ENCODE data around the gene TTC34. TPM values are rescaled to one million over a fixed set of nuclear protein-coding genes. Genes with fewer than 3 reads are reported as not detected.

TTC34 gene
- total and polyA plus RNA-seq, 7 donors: under 0.01 to 0.83 (median 0.56) TPM; not detected in 1

GRCh38 chr1:2837316-2837715 lies 35.8 kb upstream of the TTC34 start:
- no peaks in the 10 kb centered on the region for H3K4me1 ChIP-seq
- H3K27ac ChIP-seq: no peak overlapping the region
- DNase-seq: no peak
- H3K36me3 ChIP-seq: no peaks in the 10 kb centered on the region
- TF ChIP-seq CTCF (IDR thresholded peaks at IDR 0.05) (no peak), POLR2A (IDR thresholded peaks at IDR 0.05) (no peak), POLR2AphosphoS5 (IDR thresholded peaks at IDR 0.05) (no peak), EP300 (IDR thresholded peaks at IDR 0.05) (no peak)
- intact Hi-C loops (cut with DNase I): no loop called here
- no peaks in the 10 kb centered on the region for H3K9me3 ChIP-seq
- no peak overlapping the region for H3K4me3 ChIP-seq
- peaks cover 0 to 23% (median 0%) of the 10 kb centered on the region in 3 donors for H3K27me3 ChIP-seq
- 81 to 83% methylated on average over 11 of the region's 11 CpGs for WGBS, 2 donors

- TF ChIP-seq POLR2A (IDR thresholded peaks at IDR 0.05) (no peak), POLR2AphosphoS5 (IDR thresholded peaks at IDR 0.05) (no peak), EP300 (IDR thresholded peaks at IDR 0.05) (no peak), CTCF (IDR thresholded peaks at IDR 0.05) (no peak)
- Histone ChIP-seq H3K4me3 (no peak overlapping the region), H3K27ac (no peak overlapping the region), H3K36me3 (no peaks in the 10 kb centered on the region), H3K9me3 (peaks cover 0 to 1% (median 0%) of the 10 kb centered on the region in 4 donors), H3K27me3 (peaks cover 0 to 29% (median 0%) of the 10 kb centered on the region in 3 donors), H3K4me1 (no peaks in the 10 kb centered on the region)
- DNase-seq: no peak
- 85 to 89% methylated on average over 20 of the region's 20 CpGs for WGBS, 2 donors
- intact Hi-C loops (cut with DNase I): no loop called here
These were observed 35.0 kb upstream of the TTC34 start for GRCh38 chr1:2836333-2836970.

- H3K27ac ChIP-seq: no peak overlapping the region
- H3K27me3 ChIP-seq: peaks cover 0 to 36% (median 0%) of the 10 kb centered on the region in 3 donors
- no peak overlapping the region for H3K4me3 ChIP-seq
- 71 to 84% methylated on average over 10 of the region's 10 CpGs for WGBS, 2 donors
- H3K36me3 ChIP-seq: no peaks in the 10 kb centered on the region
- H3K9me3 ChIP-seq: peaks cover 0 to 1% (median 0%) of the 10 kb centered on the region in 4 donors
- no peak for TF ChIP-seq POLR2A (IDR thresholded peaks at IDR 0.05)
- TF ChIP-seq POLR2AphosphoS5 (IDR thresholded peaks at IDR 0.05): no peak
- no peak for TF ChIP-seq CTCF (IDR thresholded peaks at IDR 0.05)
- no peak for TF ChIP-seq EP300 (IDR thresholded peaks at IDR 0.05)
- no peak for DNase-seq
- intact Hi-C loops (cut with DNase I): no loop called here
- no peaks in the 10 kb centered on the region for H3K4me1 ChIP-seq
These were observed 34.2 kb upstream of the TTC34 start for GRCh38 chr1:2835650-2836159.

- Histone ChIP-seq H3K9me3 (peaks cover 0 to 1% (median 0%) of the 10 kb centered on the region in 4 donors), H3K27ac (no peak overlapping the region), H3K4me1 (no peaks in the 10 kb centered on the region), H3K4me3 (no peak overlapping the region), H3K36me3 (no peaks in the 10 kb centered on the region), H3K27me3 (peaks cover 0 to 37% (median 0%) of the 10 kb centered on the region in 3 donors)
- intact Hi-C loops (cut with DNase I): no loop called here
- WGBS, 2 donors: 83% methylated on average over 27 of the region's 27 CpGs
- no peak for TF ChIP-seq POLR2A (IDR thresholded peaks at IDR 0.05)
- TF ChIP-seq POLR2AphosphoS5 (IDR thresholded peaks at IDR 0.05): no peak
- no peak for TF ChIP-seq CTCF (IDR thresholded peaks at IDR 0.05)
- TF ChIP-seq EP300 (IDR thresholded peaks at IDR 0.05): no peak
- no peak for DNase-seq
These were observed 33.5 kb upstream of the TTC34 start for GRCh38 chr1:2834741-2835564.

Data from sigmoid colon (tissue), 7 donors.